Mucosa of rectum (tissue), 2 donors: ENCODE measurements around the gene GPR183.
A peak's percentile ranks its signal among the peaks of the same experiment; 100 is the strongest.

Experiments used
- H3K27ac ChIP-seq, 2 donors: one replicate each; pipeline ENCODE4 v1.7.0; 2013; ENCODE audit warnings: inconsistent platforms in 2 of 2, low read depth in 2 of 2, low read length in 2 of 2
- H3K27me3 ChIP-seq, 2 donors: one replicate each; pipeline ENCODE4 v1.7.0; 2013; ENCODE audit warnings: low read length in 2 of 2; ENCODE audit not compliant: control insufficient read depth in 2 of 2, insufficient read depth in 2 of 2
- H3K36me3 ChIP-seq, 2 donors: one replicate each; pipeline ENCODE4 v1.7.0; 2013; ENCODE audit warnings: low read length in 2 of 2; ENCODE audit not compliant: control insufficient read depth in 2 of 2, insufficient read depth in 2 of 2
- H3K4me1 ChIP-seq, 2 donors: one replicate each; pipeline ENCODE4 v1.7.0; 2013; ENCODE audit warnings: low read length in 2 of 2, mild to moderate bottlenecking in 1 of 2; ENCODE audit not compliant: control insufficient read depth in 2 of 2, insufficient read depth in 2 of 2
- H3K4me3 ChIP-seq, 2 donors: one replicate each; pipeline ENCODE4 v1.7.0; 2013; ENCODE audit warnings: low read length in 2 of 2
- H3K9ac ChIP-seq, 2 donors: one replicate each; pipeline ENCODE4 v1.7.0; 2013; ENCODE audit warnings: low read length in 2 of 2, low read depth in 1 of 2, mild to moderate bottlenecking in 1 of 2
- H3K9me3 ChIP-seq, 2 donors: one replicate each; pipeline ENCODE4 v1.7.0; 2013; ENCODE audit warnings: low read length in 2 of 2; ENCODE audit not compliant: control insufficient read depth in 2 of 2
- donor health status: healthy.
- donor health status: Normal muscosa, but diverticular disease.

The GPR183 gene

GRCh38 chr13:99265821-99266426 is 41.3 kb downstream of the GPR183 start:
- Histone ChIP-seq H3K4me1 (peaks cover 0 to 7% of the 10 kb centered on the region in 2 donors), H3K27me3 (no peaks in the 10 kb centered on the region), H3K9me3 (no peaks in the 10 kb centered on the region), H3K4me3 (no peak overlapping the region), H3K27ac (no peak overlapping the region), H3K9ac (no peak overlapping the region), H3K36me3 (peaks cover 5 to 16% of the 10 kb centered on the region in 2 donors)

GRCh38 chr13:99265162-99265800 is 41.9 kb downstream of the GPR183 start:
- no peaks in the 10 kb centered on the region for H3K27me3 ChIP-seq
- H3K4me3 ChIP-seq: no peak overlapping the region
- H3K27ac ChIP-seq: no peak overlapping the region
- H3K4me1 ChIP-seq: peaks cover 0 to 12% of the 10 kb centered on the region in 2 donors
- peak overlapping the region in 1 of 2 donors; percentile 24 for H3K9ac ChIP-seq
- peaks cover 5 to 16% of the 10 kb centered on the region in 2 donors for H3K36me3 ChIP-seq
- no peaks in the 10 kb centered on the region for H3K9me3 ChIP-seq

- Histone ChIP-seq H3K9me3 (no peaks in the 10 kb centered on the region), H3K27ac (no peak overlapping the region), H3K9ac (no peak overlapping the region), H3K4me3 (no peak overlapping the region), H3K36me3 (peaks cover 5 to 22% of the 10 kb centered on the region in 2 donors), H3K27me3 (no peaks in the 10 kb centered on the region), H3K4me1 (peaks cover 0 to 17% of the 10 kb centered on the region in 2 donors)
Observed at GRCh38 chr13:99264051-99264450, 43.1 kb downstream of the GPR183 start.

DNA sequence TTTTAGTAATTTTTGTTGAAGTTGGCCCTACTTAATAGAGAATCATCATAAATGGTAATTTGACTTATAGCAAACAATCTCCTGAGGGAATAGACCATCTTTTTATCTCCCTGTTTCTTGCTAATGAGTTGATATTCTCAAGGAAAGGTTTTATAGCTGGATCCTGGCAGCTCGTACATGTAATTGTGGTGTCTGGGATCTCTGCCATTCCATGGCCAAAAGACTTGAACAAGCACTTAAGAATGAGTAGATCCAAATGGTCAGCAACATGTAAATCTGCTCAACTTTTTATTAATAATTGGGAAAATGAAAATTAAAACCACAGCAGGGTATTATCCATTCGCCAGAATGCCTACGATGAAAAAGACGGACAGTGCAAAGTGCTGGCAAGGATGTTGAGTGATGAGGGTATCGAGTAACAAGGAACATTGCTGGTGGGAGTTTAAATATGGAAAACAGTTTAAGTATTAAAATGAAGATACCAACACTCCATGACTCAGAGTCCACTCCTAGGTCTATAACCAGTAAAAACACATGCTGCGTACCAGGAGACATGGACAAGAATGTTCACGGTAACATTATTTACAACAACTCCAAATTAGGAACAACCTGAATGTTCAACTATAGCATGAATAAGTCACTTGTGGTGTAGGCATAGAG is 43.9 kb downstream of the GPR183 start:
- Histone ChIP-seq H3K4me1 (peaks cover 0 to 17% of the 10 kb centered on the region in 2 donors), H3K27me3 (no peaks in the 10 kb centered on the region), H3K9me3 (no peaks in the 10 kb centered on the region), H3K4me3 (no peak overlapping the region), H3K27ac (no peak overlapping the region), H3K36me3 (peaks cover 5 to 22% of the 10 kb centered on the region in 2 donors), H3K9ac (no peak overlapping the region)

GRCh38 chr13:99261059-99261458 is 46.1 kb downstream of the GPR183 start:
- no peaks in the 10 kb centered on the region for H3K9me3 ChIP-seq
- H3K36me3 ChIP-seq: peaks cover 5 to 13% of the 10 kb centered on the region in 2 donors
- no peak overlapping the region for H3K9ac ChIP-seq
- no peak overlapping the region for H3K27ac ChIP-seq
- H3K27me3 ChIP-seq: no peaks in the 10 kb centered on the region
- H3K4me3 ChIP-seq: no peak overlapping the region
- peaks cover 0 to 17% of the 10 kb centered on the region in 2 donors for H3K4me1 ChIP-seq

DNA sequence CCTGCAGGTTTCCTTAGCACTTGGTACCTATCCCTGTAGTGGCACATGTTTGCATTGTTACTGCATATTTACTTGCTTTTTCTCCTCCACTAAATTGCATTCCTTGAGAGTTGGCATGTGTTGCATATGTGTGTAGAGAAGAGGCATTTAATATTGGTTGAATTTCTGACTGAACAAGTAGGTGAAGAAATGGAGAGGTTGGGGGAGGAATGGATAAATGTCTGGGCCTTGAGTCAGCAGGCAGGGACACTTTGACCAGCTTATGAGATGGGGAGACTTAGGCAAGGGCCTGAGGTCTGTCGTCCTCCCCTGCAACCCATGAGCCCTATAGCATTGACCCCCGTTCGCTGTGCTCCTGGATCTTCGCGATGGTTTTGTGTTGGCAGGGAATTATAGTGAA is 47.0 kb downstream of the GPR183 start:
- no peak overlapping the region for H3K9ac ChIP-seq
- H3K27me3 ChIP-seq: no peaks in the 10 kb centered on the region
- H3K9me3 ChIP-seq: no peaks in the 10 kb centered on the region
- no peak overlapping the region for H3K4me3 ChIP-seq
- H3K27ac ChIP-seq: no peak overlapping the region
- H3K36me3 ChIP-seq: peaks cover 2 to 19% of the 10 kb centered on the region in 2 donors
- H3K4me1 ChIP-seq: peaks cover 0 to 17% of the 10 kb centered on the region in 2 donors

- Histone ChIP-seq H3K36me3 (peaks cover 2 to 17% of the 10 kb centered on the region in 2 donors), H3K4me3 (no peak overlapping the region), H3K4me1 (peaks cover 0 to 13% of the 10 kb centered on the region in 2 donors), H3K27me3 (no peaks in the 10 kb centered on the region), H3K9ac (no peak overlapping the region), H3K27ac (peak overlapping the region in 1 of 2 donors; percentile 44), H3K9me3 (no peaks in the 10 kb centered on the region)
Observed at GRCh38 chr13:99258946-99259345, 48.3 kb downstream of the GPR183 start.

- Histone ChIP-seq H3K27me3 (no peaks in the 10 kb centered on the region), H3K9ac (peak within 1 kb of the TSS in 1 of 2 donors; percentile 38), H3K4me1 (peaks cover 0 to 13% of the 10 kb centered on the region in 2 donors), H3K27ac (peak within 1 kb of the TSS in 1 of 2 donors; percentile 44), H3K9me3 (no peaks in the 10 kb centered on the region), H3K36me3 (peaks cover 2 to 17% of the 10 kb centered on the region in 2 donors), H3K4me3 (peak within 1 kb of the TSS in 1 of 2 donors; percentile 63)
Observed at GRCh38 chr13:99258210-99258860, 48.9 kb downstream of the GPR183 start, which contains the start of gene GPR18. Gene GPR18, minus strand, starts transcription at chr13:99258379. Its CDS starts 2,507 bp downstream, at chr13:99255872.

DNA sequence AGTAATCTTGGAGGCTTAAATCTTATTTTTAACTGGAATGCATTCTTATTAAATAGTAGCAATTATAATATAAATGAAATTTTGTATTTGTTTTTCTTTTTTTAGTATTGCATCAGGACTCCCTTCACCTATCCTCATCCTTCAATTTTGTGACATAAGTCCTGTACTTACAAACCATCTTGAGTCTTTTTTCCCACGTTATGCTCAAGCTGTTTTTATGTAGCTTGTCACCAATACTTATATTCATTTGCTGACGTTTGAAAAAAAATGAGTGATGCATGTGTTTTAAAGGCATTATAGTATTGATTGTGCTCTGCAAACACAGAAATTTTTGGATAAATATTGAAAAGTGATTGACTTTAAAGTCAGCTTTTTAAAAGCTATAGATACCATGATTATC is 49.9 kb downstream of the GPR183 start:
- Histone ChIP-seq H3K36me3 (peaks cover 2 to 17% of the 10 kb centered on the region in 2 donors), H3K4me3 (peak overlapping the region in 1 of 2 donors; percentile 63), H3K4me1 (peaks cover 0 to 13% of the 10 kb centered on the region in 2 donors), H3K27me3 (no peaks in the 10 kb centered on the region), H3K9ac (no peak overlapping the region), H3K9me3 (no peaks in the 10 kb centered on the region), H3K27ac (no peak overlapping the region)
